Loucy (cell line): Measurements from ENCODE around the gene USP2.

Experiments used
- H2AFZ ChIP-seq: fragments of 200-600 bp; sonication (generic); 2 replicates; pipeline ENCODE4 v1.6.0; 2016; ENCODE audit warnings: antibody characterized with exemption, mild to moderate bottlenecking, low read length, moderate library complexity
- H3F3A ChIP-seq: fragments of 200-600 bp; 2 replicates; pipeline ENCODE4 v1.6.0; 2016; ENCODE audit warnings: antibody characterized with exemption, low read depth, mild to moderate bottlenecking
- H3K27me3 ChIP-seq: fragments of 200-600 bp; sonication (generic); 2 replicates; pipeline ENCODE4 v1.6.1; 2014; ENCODE audit warnings: low read length, mild to moderate bottlenecking; ENCODE audit not compliant: insufficient read depth, poor library complexity, severe bottlenecking
- H3K36me3 ChIP-seq: fragments of 200-600 bp; sonication (generic); 2 replicates; pipeline ENCODE4 v1.6.1; 2016; ENCODE audit warnings: low read length; ENCODE audit not compliant: insufficient read depth
- H3K4me1 ChIP-seq: fragments of 200-600 bp; sonication (generic); 2 replicates; pipeline ENCODE4 v1.5.1; 2014; ENCODE audit warnings: low read length, mild to moderate bottlenecking; ENCODE audit not compliant: insufficient read depth, poor library complexity, severe bottlenecking
- H3K4me2 ChIP-seq: fragments of 200-600 bp; sonication (generic); 2 replicates; pipeline ENCODE4 v1.6.0; 2014; ENCODE audit warnings: antibody characterized with exemption, low read length, low read depth, mild to moderate bottlenecking; ENCODE audit not compliant: poor library complexity, severe bottlenecking
- H3K4me3 ChIP-seq: fragments of 200-600 bp; sonication (generic); 2 replicates; pipeline ENCODE4 v1.5.1; 2014; ENCODE audit warnings: low read length, mild to moderate bottlenecking, mixed read lengths; ENCODE audit not compliant: poor library complexity, severe bottlenecking
- H3K79me2 ChIP-seq: fragments of 200-600 bp; sonication (generic); 2 replicates; pipeline ENCODE4 v1.6.1; 2014; ENCODE audit warnings: low read length; ENCODE audit not compliant: insufficient read depth
- H3K9ac ChIP-seq: fragments of 200-600 bp; sonication (generic); 2 replicates; pipeline ENCODE4 v1.6.0; 2014; ENCODE audit warnings: mild to moderate bottlenecking, low read depth, low read length, moderate library complexity; ENCODE audit not compliant: poor library complexity, severe bottlenecking
- H3K9me2 ChIP-seq: fragments of 200-600 bp; sonication (generic); replicated peaks from 2 replicates; pipeline ENCODE4 v1.6.1; 2016; ENCODE audit warnings: low read depth, low read length, mixed read lengths
- H3K9me3 ChIP-seq: fragments of 200-600 bp; sonication (generic); 2 replicates; pipeline ENCODE4 v1.6.1; 2014; ENCODE audit warnings: mild to moderate bottlenecking, antibody characterized with exemption, low read length, low read depth; ENCODE audit not compliant: insufficient read depth
- H4K20me1 ChIP-seq: fragments of 200-600 bp; sonication (generic); 2 replicates; pipeline ENCODE4 v1.6.0; 2014; ENCODE audit warnings: antibody characterized with exemption, low read length, mild to moderate bottlenecking; ENCODE audit not compliant: insufficient read depth, poor library complexity, severe bottlenecking
- CTCF ChIP-seq: fragments of 200-600 bp; sonication (generic); conservative IDR thresholded peaks from 2 replicates; pipeline ENCODE4 v1.5.1; 2014; ENCODE audit warnings: mild to moderate bottlenecking, antibody characterized with exemption, low read length
- EZH2phosphoT487 ChIP-seq: fragments of 200-600 bp; IDR thresholded peaks from 2 replicates; pipeline ENCODE4 v1.6.1; 2018; ENCODE audit warnings: antibody characterized with exemption, mild to moderate bottlenecking, moderate library complexity, borderline replicate concordance

Gene USP2

GRCh38 chr11:119314726-119315125 is 66.8 kb downstream of the USP2 start:
- Histone ChIP-seq H3K79me2 (no peaks in the 10 kb centered on the region), H3K27me3 (peaks cover 6% of the 10 kb centered on the region), H3K9me2 (no peaks in the 10 kb centered on the region), H3K36me3 (no peaks in the 10 kb centered on the region), H3K4me1 (peaks cover 2% of the 10 kb centered on the region), H3K9me3 (no peaks in the 10 kb centered on the region), H3K9ac (no peak overlapping the region), H3K4me2 (no peak overlapping the region), H3F3A (no peaks in the 10 kb centered on the region), H3K4me3 (no peak overlapping the region), H4K20me1 (no peaks in the 10 kb centered on the region), H2AFZ (no peak overlapping the region)
- TF ChIP-seq CTCF (no peak), EZH2phosphoT487 (no peak)

GRCh38 chr11:119310682-119311052 is 70.8 kb downstream of the USP2 start:
- Histone ChIP-seq H3K9me3 (no peaks in the 10 kb centered on the region), H3K9ac (no peak overlapping the region), H3K4me3 (no peak overlapping the region), H3K27me3 (no peaks in the 10 kb centered on the region), H3K4me1 (peaks cover 6% of the 10 kb centered on the region), H2AFZ (no peak overlapping the region), H4K20me1 (no peaks in the 10 kb centered on the region), H3K9me2 (no peaks in the 10 kb centered on the region), H3K79me2 (no peaks in the 10 kb centered on the region), H3F3A (no peaks in the 10 kb centered on the region), H3K4me2 (no peak overlapping the region), H3K36me3 (no peaks in the 10 kb centered on the region)
- no peak for TF ChIP-seq CTCF
- TF ChIP-seq EZH2phosphoT487, result no peak

GRCh38 chr11:119309953-119310681 is 71.4 kb downstream of the USP2 start:
- no peaks in the 10 kb centered on the region for H3K9me3 ChIP-seq
- peaks cover 6% of the 10 kb centered on the region for H3K4me1 ChIP-seq
- no peak overlapping the region for H3K9ac ChIP-seq
- H3F3A ChIP-seq, result no peaks in the 10 kb centered on the region
- H3K36me3 ChIP-seq, result no peaks in the 10 kb centered on the region
- H3K79me2 ChIP-seq, result no peaks in the 10 kb centered on the region
- H3K27me3 ChIP-seq, result no peaks in the 10 kb centered on the region
- H3K4me2 ChIP-seq, result no peak overlapping the region
- TF ChIP-seq EZH2phosphoT487, result no peak
- no peak for TF ChIP-seq CTCF
- no peak overlapping the region for H2AFZ ChIP-seq
- H3K9me2 ChIP-seq, result no peaks in the 10 kb centered on the region
- H3K4me3 ChIP-seq, result no peak overlapping the region
- H4K20me1 ChIP-seq, result no peaks in the 10 kb centered on the region
